Keratinocyte (primary cell): ENCODE measurements around the gene ETV7. TPM values are rescaled to one million over a fixed set of nuclear protein-coding genes. Genes with fewer than 3 reads are reported as not detected.

Experiments
- DNase-seq: peaks from one replicate; pipeline ENCODE4 v3.0.0-alpha.2; 2011; ENCODE audit warnings: low read depth, missing footprints, low spot score
- FAIRE-seq: peaks from 2 replicates; lab custom pipeline; 2011; peaks lifted over from hg19 to GRCh38; lab: Jason Lieb, UNC
- H2AFZ ChIP-seq: 2 replicates; pipeline ENCODE4 v1.6.0; 2012; ENCODE audit warnings: low read length, control low read depth, inconsistent platforms; ENCODE audit not compliant: control insufficient read depth
- H3K27ac ChIP-seq: 2 replicates; pipeline ENCODE4 v1.5.1; 2011; ENCODE audit warnings: low read length; ENCODE audit not compliant: control insufficient read depth, insufficient read depth
- H3K27me3 ChIP-seq: 3 replicates; pipeline ENCODE4 v1.6.0; 2011; ENCODE audit warnings: low read length; ENCODE audit not compliant: control insufficient read depth, insufficient read depth; ENCODE audit errors: extremely low read depth
- H3K36me3 ChIP-seq, 2 experiments: 2 replicates in 1 of 2; 3 replicates in 1 of 2; pipeline ENCODE4 v1.5.1; 2011; ENCODE audit warnings: low read length in 2 of 2, mild to moderate bottlenecking in 1 of 2; ENCODE audit not compliant: control insufficient read depth in 2 of 2, insufficient read depth in 2 of 2; ENCODE audit errors: extremely low read depth in 1 of 2
- H3K4me1 ChIP-seq: 3 replicates; pipeline ENCODE4 v1.5.1; 2011; ENCODE audit warnings: low read length; ENCODE audit not compliant: control insufficient read depth, insufficient read depth; ENCODE audit errors: extremely low read depth
- H3K4me2 ChIP-seq: 3 replicates; pipeline ENCODE4 v1.6.0; 2011; ENCODE audit warnings: low read depth, low read length; ENCODE audit not compliant: control insufficient read depth, insufficient read depth; ENCODE audit errors: extremely low read depth
- H3K4me3 ChIP-seq, 3 experiments: fragments of 200-600 bp in 1 of 3; sonication (generic) in 1 of 3; 2 replicates in 2 of 3; 3 replicates in 1 of 3; pipeline ENCODE4 v1.5.1; 2011 to 2016; ENCODE audit warnings: low read length in 3 of 3, mild to moderate bottlenecking in 3 of 3, control low read depth in 2 of 3, inconsistent platforms in 1 of 3, low read depth in 1 of 3, mixed read lengths in 1 of 3, mixed run types in 1 of 3, moderate library complexity in 1 of 3; ENCODE audit not compliant: control insufficient read depth in 2 of 3, insufficient read depth in 2 of 3; ENCODE audit errors: extremely low read depth in 1 of 3
- H3K79me2 ChIP-seq: 2 replicates; pipeline ENCODE4 v1.6.0; 2012; ENCODE audit warnings: low read length; ENCODE audit not compliant: control insufficient read depth, insufficient read depth
- H3K9ac ChIP-seq: 3 replicates; pipeline ENCODE4 v1.6.0; 2011; ENCODE audit warnings: low read length; ENCODE audit not compliant: control insufficient read depth, insufficient read depth; ENCODE audit errors: extremely low read depth
- H3K9me1 ChIP-seq: 3 replicates; pipeline ENCODE4 v1.6.0; 2011; ENCODE audit warnings: low read length; ENCODE audit not compliant: control insufficient read depth, insufficient read depth; ENCODE audit errors: extremely low read depth
- H3K9me3 ChIP-seq: 2 replicates; pipeline ENCODE4 v1.5.1; 2012; ENCODE audit warnings: low read depth, low read length; ENCODE audit not compliant: control insufficient read depth
- H4K20me1 ChIP-seq: 3 replicates; pipeline ENCODE4 v1.6.0; 2011; ENCODE audit warnings: low read length; ENCODE audit not compliant: control insufficient read depth, insufficient read depth; ENCODE audit errors: extremely low read depth
- EZH2 ChIP-seq: IDR thresholded peaks from one replicate; pipeline ENCODE4 v1.6.1; 2012; ENCODE audit warnings: inconsistent platforms, mild to moderate bottlenecking, low read length, moderate library complexity
- dilution Hi-C: fragments of 300-500 bp; cut with MboI; formaldehyde crosslinking; loops from one replicate; pipeline ENCODE4 v1.7.0; 2020; ENCODE audit warnings: low sequenced_read_pairs; ENCODE audit not compliant: extremely low pct_ligation_motif_present
- polyA plus RNA-seq, 5 experiments: library from polyadenylated mRNA; depleted of rRNA in 3 of 5; stranded (reverse) in 3 of 5; stranded (forward) in 1 of 5; unstranded in 1 of 5; fragments of >200 nt; gene quantifications; 1 replicate in 1 of 5; 2 replicates in 3 of 5; 3 replicates in 1 of 5; pipeline versions ENCODE4 v1.2.1 to v1.2.3, GENCODE V29; 2011 to 2012; ENCODE audit warnings: missing spikeins in 2 of 5, low read depth in 1 of 5, low replicate concordance in 1 of 5
- TF ChIP-seq, protein P1 (sequence below), 3 experiments: IDR thresholded peaks in 1 of 3; conservative IDR thresholded peaks in 1 of 3; optimal IDR thresholded peaks in 1 of 3; 2 replicates in 2 of 3; 3 replicates in 1 of 3; pipeline versions ENCODE3 to v1.5.1; 2011; ENCODE audit warnings: low read length in 3 of 3, mild to moderate bottlenecking in 3 of 3, moderate library complexity in 2 of 3, control low read depth in 1 of 3, inconsistent platforms in 1 of 3; ENCODE audit not compliant: insufficient read depth in 2 of 3; ENCODE audit errors: extremely low read depth in 1 of 3

ETV7 gene
- polyA plus RNA-seq, 1 donor (not counting 4 experiments of a cell fraction or from before 2014, with no cell fraction given): 0.22 TPM

DNA sequence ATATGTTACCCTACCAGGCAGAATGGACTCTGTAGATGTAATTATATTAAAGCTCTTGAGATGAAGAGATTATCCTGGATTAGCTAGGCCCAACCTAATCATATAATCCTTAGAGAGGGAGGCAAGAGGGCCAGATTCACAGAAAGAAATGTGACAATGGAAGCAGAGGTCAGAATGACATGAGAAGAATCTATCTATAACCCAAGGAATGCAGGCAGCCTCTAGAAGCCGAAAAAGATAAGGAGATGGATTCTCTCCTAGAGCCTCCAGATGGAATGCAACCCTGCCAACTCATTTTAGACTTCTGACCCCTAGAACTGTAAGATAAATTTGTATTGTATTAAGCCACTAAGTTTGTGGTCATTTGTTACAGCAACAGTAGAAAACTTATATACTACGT lies 42.9 kb upstream of the ETV7 start:
- H3K27me3 ChIP-seq: no peaks in the 10 kb centered on the region
- no peaks in the 10 kb centered on the region for H3K9me3 ChIP-seq
- no peak overlapping the region for H3K27ac ChIP-seq
- TF ChIP-seq, protein P1, sequence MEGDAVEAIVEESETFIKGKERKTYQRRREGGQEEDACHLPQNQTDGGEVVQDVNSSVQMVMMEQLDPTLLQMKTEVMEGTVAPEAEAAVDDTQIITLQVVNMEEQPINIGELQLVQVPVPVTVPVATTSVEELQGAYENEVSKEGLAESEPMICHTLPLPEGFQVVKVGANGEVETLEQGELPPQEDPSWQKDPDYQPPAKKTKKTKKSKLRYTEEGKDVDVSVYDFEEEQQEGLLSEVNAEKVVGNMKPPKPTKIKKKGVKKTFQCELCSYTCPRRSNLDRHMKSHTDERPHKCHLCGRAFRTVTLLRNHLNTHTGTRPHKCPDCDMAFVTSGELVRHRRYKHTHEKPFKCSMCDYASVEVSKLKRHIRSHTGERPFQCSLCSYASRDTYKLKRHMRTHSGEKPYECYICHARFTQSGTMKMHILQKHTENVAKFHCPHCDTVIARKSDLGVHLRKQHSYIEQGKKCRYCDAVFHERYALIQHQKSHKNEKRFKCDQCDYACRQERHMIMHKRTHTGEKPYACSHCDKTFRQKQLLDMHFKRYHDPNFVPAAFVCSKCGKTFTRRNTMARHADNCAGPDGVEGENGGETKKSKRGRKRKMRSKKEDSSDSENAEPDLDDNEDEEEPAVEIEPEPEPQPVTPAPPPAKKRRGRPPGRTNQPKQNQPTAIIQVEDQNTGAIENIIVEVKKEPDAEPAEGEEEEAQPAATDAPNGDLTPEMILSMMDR (optimal IDR thresholded peaks at IDR 0.05 in 1 of 3, IDR thresholded peaks at IDR 0.05 in 1 of 3, conservative IDR thresholded peaks at IDR 0.05 in 1 of 3; ENCODE audit: extremely low read depth in 1 of 3, insufficient read depth in 2 of 3, low read length in 3 of 3): no peak
- TF ChIP-seq EZH2: no peak
- FAIRE-seq (no peak), DNase-seq (no peak)
- no peaks in the 10 kb centered on the region for H3K36me3 ChIP-seq
- H3K4me2 ChIP-seq: no peak overlapping the region
- peaks cover 15% of the 10 kb centered on the region for H3K4me1 ChIP-seq
- no peak overlapping the region for H3K9ac ChIP-seq
- dilution Hi-C loops: no loop called here
- H4K20me1 ChIP-seq: no peaks in the 10 kb centered on the region
- no peaks in the 10 kb centered on the region for H3K9me1 ChIP-seq
- H3K79me2 ChIP-seq: no peaks in the 10 kb centered on the region
- no peak overlapping the region for H3K4me3 ChIP-seq
- H2AFZ ChIP-seq: no peak overlapping the region

DNA sequence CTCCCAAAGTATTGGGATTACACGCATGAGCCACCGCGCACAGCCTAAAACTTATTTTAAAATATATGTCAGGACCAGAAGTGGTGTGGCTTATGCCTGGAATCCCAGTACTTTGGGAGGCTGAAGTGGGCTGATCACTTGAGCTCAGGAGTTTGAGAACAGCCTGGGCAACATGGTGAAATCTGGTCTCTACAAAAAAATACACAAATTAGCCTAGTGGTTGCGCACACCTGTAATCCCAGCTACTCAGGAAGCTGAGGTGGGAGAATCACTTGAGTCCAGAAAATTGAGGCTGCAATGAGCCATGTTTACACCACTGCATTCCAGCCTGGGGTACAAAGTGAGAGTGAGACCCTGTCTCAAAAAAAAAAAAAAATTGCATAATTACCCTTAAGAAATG lies 41.4 kb upstream of the ETV7 start:
- Histone ChIP-seq H3K79me2 (no peaks in the 10 kb centered on the region), H3K27me3 (no peaks in the 10 kb centered on the region), H3K9me1 (no peaks in the 10 kb centered on the region), H3K4me3 (no peak overlapping the region), H4K20me1 (no peaks in the 10 kb centered on the region), H3K36me3 (no peaks in the 10 kb centered on the region), H3K27ac (no peak overlapping the region), H3K9me3 (no peaks in the 10 kb centered on the region), H3K4me2 (no peak overlapping the region), H2AFZ (no peak overlapping the region), H3K4me1 (peaks cover 17% of the 10 kb centered on the region), H3K9ac (no peak overlapping the region)
- TF ChIP-seq, protein P1 (optimal IDR thresholded peaks at IDR 0.05 in 1 of 3, IDR thresholded peaks at IDR 0.05 in 1 of 3, conservative IDR thresholded peaks at IDR 0.05 in 1 of 3; ENCODE audit: extremely low read depth in 1 of 3, insufficient read depth in 2 of 3, low read length in 3 of 3): peak in 1 of 3 experiments; percentile 6
- no peak for TF ChIP-seq EZH2
- FAIRE-seq (no peak), DNase-seq (no peak)
- dilution Hi-C loops: no loop called here
